SIG-M5 treated with dmso at 0.1 percent for 504 hours (cell line): ENCODE measurements around the gene PLVAP.
A peak's percentile ranks its signal among the peaks of the same experiment; 100 is the strongest.
"Not testable (repeated sequence)": the region's sequence is repeated elsewhere in the genome, so short reads cannot be mapped to it uniquely, and the experiment has no call there.

Experiments used
- DNase-seq: peaks from one replicate; lab custom pipeline; 2025; ENCODE audit not compliant: unreplicated experiment; lab: John Stamatoyannopoulos, UW

Gene PLVAP

GRCh38 chr19:17401628-17402027, 24.5 kb upstream of the PLVAP start:
- no peak for DNase-seq

GRCh38 chr19:17398902-17399527, 21.9 kb upstream of the PLVAP start:
- DNase-seq: no peak

GRCh38 chr19:17394891-17395415, 17.8 kb upstream of the PLVAP start:
- peak; percentile 31 for DNase-seq

- DNase-seq: no peak
Measured at GRCh38 chr19:17393914-17394313, 16.8 kb upstream of the PLVAP start, which contains the start of gene CCDC194. Gene CCDC194 (minus strand): TSS chr19:17394196. CDS start chr19:17394158, 38 bp downstream.

GRCh38 chr19:17393002-17393401, 15.9 kb upstream of the PLVAP start:
- no peak for DNase-seq

- peak; percentile 42 for DNase-seq
Measured at GRCh38 chr19:17391371-17392151, 14.4 kb upstream of the PLVAP start.

GRCh38 chr19:17390665-17391370, 13.7 kb upstream of the PLVAP start:
- DNase-seq: peak; percentile 79

GRCh38 chr19:17389957-17390664, 13.0 kb upstream of the PLVAP start:
- no peak for DNase-seq

GRCh38 chr19:17389288-17389687, 12.1 kb upstream of the PLVAP start:
- DNase-seq: no peak

- DNase-seq: peak; percentile 39
Measured at GRCh38 chr19:17385878-17386611, 8.9 kb upstream of the PLVAP start.

- DNase-seq: no peak
Measured at GRCh38 chr19:17380426-17381138, 3.4 kb upstream of the PLVAP start.

- no peak for DNase-seq
Measured at GRCh38 chr19:17379221-17379631, 2.1 kb upstream of the PLVAP start.

- no peak for DNase-seq
Measured at GRCh38 chr19:17378271-17378670, 1.1 kb upstream of the PLVAP start.

- peak; percentile 92 for DNase-seq
Measured at GRCh38 chr19:17370026-17370587, 7.0 kb downstream of the PLVAP start.

GRCh38 chr19:17365361-17365760, 11.8 kb downstream of the PLVAP start:
- no peak for DNase-seq

- not testable (repeated sequence) for DNase-seq
Measured at GRCh38 chr19:17363852-17364605, 13.1 kb downstream of the PLVAP start.

- no peak for DNase-seq
Measured at GRCh38 chr19:17359905-17360800, 17.0 kb downstream of the PLVAP start.

- DNase-seq: no peak
Measured at GRCh38 chr19:17358395-17358794, 18.7 kb downstream of the PLVAP start.
